OCI-LY1 (cell line): ENCODE data around the gene NUAK1.

Source experiments
- EZH2 ChIP-seq: fragments of 200-600 bp; sonication (generic), shearing (Covaris generic); IDR thresholded peaks from 2 replicates; pipeline ENCODE4 v1.8.0; 2017; ENCODE audit warnings: borderline replicate concordance, mixed run types, mild to moderate bottlenecking, antibody characterized with exemption, low read length, moderate library complexity, mixed read lengths
- TF ChIP-seq, protein P1 (sequence below): fragments of 200-600 bp; sonication (generic), shearing (Covaris generic); IDR thresholded peaks from 2 replicates; pipeline ENCODE4 v1.5.1; 2017; ENCODE audit warnings: mild to moderate bottlenecking, antibody characterized with exemption, low read length, moderate library complexity, mixed read lengths

- TF ChIP-seq, protein P1, sequence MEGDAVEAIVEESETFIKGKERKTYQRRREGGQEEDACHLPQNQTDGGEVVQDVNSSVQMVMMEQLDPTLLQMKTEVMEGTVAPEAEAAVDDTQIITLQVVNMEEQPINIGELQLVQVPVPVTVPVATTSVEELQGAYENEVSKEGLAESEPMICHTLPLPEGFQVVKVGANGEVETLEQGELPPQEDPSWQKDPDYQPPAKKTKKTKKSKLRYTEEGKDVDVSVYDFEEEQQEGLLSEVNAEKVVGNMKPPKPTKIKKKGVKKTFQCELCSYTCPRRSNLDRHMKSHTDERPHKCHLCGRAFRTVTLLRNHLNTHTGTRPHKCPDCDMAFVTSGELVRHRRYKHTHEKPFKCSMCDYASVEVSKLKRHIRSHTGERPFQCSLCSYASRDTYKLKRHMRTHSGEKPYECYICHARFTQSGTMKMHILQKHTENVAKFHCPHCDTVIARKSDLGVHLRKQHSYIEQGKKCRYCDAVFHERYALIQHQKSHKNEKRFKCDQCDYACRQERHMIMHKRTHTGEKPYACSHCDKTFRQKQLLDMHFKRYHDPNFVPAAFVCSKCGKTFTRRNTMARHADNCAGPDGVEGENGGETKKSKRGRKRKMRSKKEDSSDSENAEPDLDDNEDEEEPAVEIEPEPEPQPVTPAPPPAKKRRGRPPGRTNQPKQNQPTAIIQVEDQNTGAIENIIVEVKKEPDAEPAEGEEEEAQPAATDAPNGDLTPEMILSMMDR: no peak
- no peak for TF ChIP-seq EZH2
Measured at GRCh38 chr12:106150555-106150954, 11.8 kb upstream of the NUAK1 start.
